ENCODE data around the gene POLR3K. TPM values are rescaled to one million over a fixed set of nuclear protein-coding genes. Genes with fewer than 3 reads are reported as not detected.

The POLR3K gene
- polyA plus RNA-seq, 1 of the 3 experiments (the other 2 are of a cell fraction): 54.5 TPM

DNA sequence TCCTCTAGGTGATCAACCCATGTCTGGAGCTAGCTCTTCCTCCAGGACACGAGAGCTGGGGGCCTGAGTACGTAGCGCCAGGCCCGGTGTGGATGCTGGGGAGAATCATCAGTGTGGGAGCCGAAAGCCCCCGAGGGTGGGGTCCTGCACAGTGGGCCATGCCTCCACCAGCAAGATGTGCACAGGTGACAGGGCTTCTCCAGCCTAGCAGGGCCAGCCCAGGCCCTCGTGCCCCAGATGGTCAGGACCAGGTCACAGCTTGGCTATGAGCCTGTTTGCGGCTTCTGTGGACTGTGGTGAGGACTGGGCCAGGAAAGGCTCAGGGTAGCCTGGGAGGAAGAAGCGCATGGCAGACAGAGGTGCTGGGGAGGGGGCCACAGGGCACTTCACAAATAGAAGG is 32.5 kb upstream of the POLR3K start:
- peaks cover 2 to 17% of the 10 kb centered on the region in 2 experiments; a peak in 3 of 4 replicates for H3K4me1 ChIP-seq (ENCODE audit: control insufficient read depth in 1 of 2, insufficient read depth in 2 of 2, low read depth in 1 of 2, low read length in 1 of 2)
- peaks cover 20% of the 10 kb centered on the region for H3F3A ChIP-seq (replicated peaks; ENCODE audit: insufficient read depth)
- POLR2A ChIA-PET: no interaction called here
- H2AFZ ChIP-seq (ENCODE audit: low read depth): no peak overlapping the region
- H3K27ac ChIP-seq (ENCODE audit: low read depth in 2 of 2, low read length in 1 of 2): no peak overlapping the region
- H3K9me2 ChIP-seq: no peaks in the 10 kb centered on the region
- no peaks in the 10 kb centered on the region for H3K27me3 ChIP-seq (ENCODE audit: insufficient read depth)
- no peak for TF ChIP-seq MXI1 (IDR thresholded peaks at IDR 0.05; ENCODE audit: low read depth, low read length)
- no peak for TF ChIP-seq CHD2 (IDR thresholded peaks at IDR 0.05; ENCODE audit: low read length, partially characterized antibody)
- TF ChIP-seq, protein P1, sequence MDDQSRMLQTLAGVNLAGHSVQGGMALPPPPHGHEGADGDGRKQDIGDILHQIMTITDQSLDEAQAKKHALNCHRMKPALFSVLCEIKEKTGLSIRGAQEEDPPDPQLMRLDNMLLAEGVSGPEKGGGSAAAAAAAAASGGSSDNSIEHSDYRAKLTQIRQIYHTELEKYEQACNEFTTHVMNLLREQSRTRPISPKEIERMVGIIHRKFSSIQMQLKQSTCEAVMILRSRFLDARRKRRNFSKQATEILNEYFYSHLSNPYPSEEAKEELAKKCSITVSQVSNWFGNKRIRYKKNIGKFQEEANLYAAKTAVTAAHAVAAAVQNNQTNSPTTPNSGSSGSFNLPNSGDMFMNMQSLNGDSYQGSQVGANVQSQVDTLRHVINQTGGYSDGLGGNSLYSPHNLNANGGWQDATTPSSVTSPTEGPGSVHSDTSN (IDR thresholded peaks at IDR 0.05): no peak
- TF ChIP-seq SMC3 (IDR thresholded peaks at IDR 0.05; ENCODE audit: low read depth, low read length): no peak
- no peak for TF ChIP-seq RXRA (IDR thresholded peaks at IDR 0.05; ENCODE audit: borderline replicate concordance, low read depth)
- no peak for TF ChIP-seq NRF1 (IDR thresholded peaks at IDR 0.05; ENCODE audit: low read depth, low read length)
- TF ChIP-seq JUND (IDR thresholded peaks at IDR 0.05): no peak
- no peaks in the 10 kb centered on the region for H3K9me3 ChIP-seq
- H3K4me2 ChIP-seq: no peak overlapping the region
- 79% methylated on average over 8 of the region's 9 CpGs for WGBS (ENCODE audit: low lambda C conversion rate)
- no peak for DNase-seq
- H3K4me3 ChIP-seq (ENCODE audit: low read depth in 2 of 2, low read length in 1 of 2): no peak overlapping the region
- H3K36me3 ChIP-seq (replicated peaks in 1 of 2; ENCODE audit: control insufficient read depth in 1 of 2, insufficient read depth in 2 of 2, low read length in 1 of 2): peaks cover 4 to 45% of the 10 kb centered on the region in 2 experiments
- H3K9ac ChIP-seq: no peak overlapping the region
- peaks cover 4% of the 10 kb centered on the region; the same call in 1 of the 2 replicates for H3K79me2 ChIP-seq (ENCODE audit: insufficient read depth)
- H4K20me1 ChIP-seq (ENCODE audit: insufficient read depth): peaks cover 21% of the 10 kb centered on the region
- CTCF ChIA-PET: interaction anchor here (0.8 to 27.8 kb wide), 4 partner anchors 11 to 95 kb away, joined by 4 to 793 read pairs (median 26); partner anchors contain the start of genes HBQ1 and RHBDF1

DNA sequence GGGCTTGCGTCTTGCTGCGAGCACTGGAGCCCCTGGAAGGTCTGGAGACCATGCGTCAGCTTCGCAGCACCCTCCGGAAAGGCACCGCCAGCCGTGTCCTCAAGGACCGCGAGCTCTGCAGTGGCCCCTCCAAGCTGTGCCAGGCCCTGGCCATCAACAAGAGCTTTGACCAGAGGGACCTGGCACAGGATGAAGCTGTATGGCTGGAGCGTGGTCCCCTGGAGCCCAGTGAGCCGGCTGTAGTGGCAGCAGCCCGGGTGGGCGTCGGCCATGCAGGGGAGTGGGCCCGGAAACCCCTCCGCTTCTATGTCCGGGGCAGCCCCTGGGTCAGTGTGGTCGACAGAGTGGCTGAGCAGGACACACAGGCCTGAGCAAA is 32.0 kb upstream of the POLR3K start:
- Histone ChIP-seq H3K9me3 (no peaks in the 10 kb centered on the region), H3K4me3 (ENCODE audit: low read depth in 2 of 2, low read length in 1 of 2) (no peak overlapping the region), H3F3A (replicated peaks; ENCODE audit: insufficient read depth) (peaks cover 20% of the 10 kb centered on the region), H3K9ac (0 out of 2 replicates have a peak overlapping the region, but pooled peaks have one; percentile 22), H3K36me3 (replicated peaks in 1 of 2; ENCODE audit: control insufficient read depth in 1 of 2, insufficient read depth in 2 of 2, low read length in 1 of 2) (peaks cover 7 to 45% of the 10 kb centered on the region in 2 experiments), H3K79me2 (ENCODE audit: insufficient read depth) (peaks cover 4% of the 10 kb centered on the region; the same call in 1 of the 2 replicates), H3K4me1 (ENCODE audit: control insufficient read depth in 1 of 2, insufficient read depth in 2 of 2, low read depth in 1 of 2, low read length in 1 of 2) (peaks cover 2 to 17% of the 10 kb centered on the region in 2 experiments; a peak in 3 of 4 replicates), H3K9me2 (no peaks in the 10 kb centered on the region), H2AFZ (ENCODE audit: low read depth) (no peak overlapping the region), H3K4me2 (peak overlapping the region; percentile 56; the same call in 1 of the 2 replicates), H3K27ac (ENCODE audit: low read depth in 2 of 2, low read length in 1 of 2) (peak overlapping the region in 1 of 2 experiments; percentile 72; a peak in 2 of 4 replicates), H4K20me1 (ENCODE audit: insufficient read depth) (peaks cover 21% of the 10 kb centered on the region), H3K27me3 (ENCODE audit: insufficient read depth) (no peaks in the 10 kb centered on the region)
- WGBS (ENCODE audit: low lambda C conversion rate): 87% methylated on average over 14 of the region's 18 CpGs
- TF ChIP-seq GATA2 (CRISPR knock-in tag; IDR thresholded peaks at IDR 0.05) (no peak), TCF12 (IDR thresholded peaks at IDR 0.05) (no peak), RXRA (IDR thresholded peaks at IDR 0.05; ENCODE audit: borderline replicate concordance, low read depth) (no peak), RFX5 (IDR thresholded peaks at IDR 0.05; ENCODE audit: low read length) (no peak), CHD2 (IDR thresholded peaks at IDR 0.05; ENCODE audit: low read length, partially characterized antibody) (no peak), SIN3A (IDR thresholded peaks at IDR 0.05; ENCODE audit: borderline replicate concordance, low read depth, low read length) (no peak), TEAD4 (IDR thresholded peaks at IDR 0.05; ENCODE audit: borderline replicate concordance, insufficient read depth) (no peak), MEF2A (IDR thresholded peaks at IDR 0.05; ENCODE audit: borderline replicate concordance, low read depth) (no peak), POLR2AphosphoS5 (IDR thresholded peaks at IDR 0.05; ENCODE audit: low read depth, low read length) (no peak), FOXJ3 (CRISPR knock-in tag; IDR thresholded peaks at IDR 0.05) (no peak), JUND (IDR thresholded peaks at IDR 0.05) (no peak), EZH2phosphoT487 (IDR thresholded peaks at IDR 0.05; ENCODE audit: borderline replicate concordance, low read depth) (no peak), NFIC (IDR thresholded peaks at IDR 0.05; ENCODE audit: borderline replicate concordance) (no peak), SMC3 (IDR thresholded peaks at IDR 0.05; ENCODE audit: low read depth, low read length) (no peak)
- TF ChIP-seq, protein P2, sequence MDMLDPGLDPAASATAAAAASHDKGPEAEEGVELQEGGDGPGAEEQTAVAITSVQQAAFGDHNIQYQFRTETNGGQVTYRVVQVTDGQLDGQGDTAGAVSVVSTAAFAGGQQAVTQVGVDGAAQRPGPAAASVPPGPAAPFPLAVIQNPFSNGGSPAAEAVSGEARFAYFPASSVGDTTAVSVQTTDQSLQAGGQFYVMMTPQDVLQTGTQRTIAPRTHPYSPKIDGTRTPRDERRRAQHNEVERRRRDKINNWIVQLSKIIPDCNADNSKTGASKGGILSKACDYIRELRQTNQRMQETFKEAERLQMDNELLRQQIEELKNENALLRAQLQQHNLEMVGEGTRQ (IDR thresholded peaks at IDR 0.05; ENCODE audit: borderline replicate concordance, low read depth, low read length): no peak
- TF ChIP-seq, protein P3, sequence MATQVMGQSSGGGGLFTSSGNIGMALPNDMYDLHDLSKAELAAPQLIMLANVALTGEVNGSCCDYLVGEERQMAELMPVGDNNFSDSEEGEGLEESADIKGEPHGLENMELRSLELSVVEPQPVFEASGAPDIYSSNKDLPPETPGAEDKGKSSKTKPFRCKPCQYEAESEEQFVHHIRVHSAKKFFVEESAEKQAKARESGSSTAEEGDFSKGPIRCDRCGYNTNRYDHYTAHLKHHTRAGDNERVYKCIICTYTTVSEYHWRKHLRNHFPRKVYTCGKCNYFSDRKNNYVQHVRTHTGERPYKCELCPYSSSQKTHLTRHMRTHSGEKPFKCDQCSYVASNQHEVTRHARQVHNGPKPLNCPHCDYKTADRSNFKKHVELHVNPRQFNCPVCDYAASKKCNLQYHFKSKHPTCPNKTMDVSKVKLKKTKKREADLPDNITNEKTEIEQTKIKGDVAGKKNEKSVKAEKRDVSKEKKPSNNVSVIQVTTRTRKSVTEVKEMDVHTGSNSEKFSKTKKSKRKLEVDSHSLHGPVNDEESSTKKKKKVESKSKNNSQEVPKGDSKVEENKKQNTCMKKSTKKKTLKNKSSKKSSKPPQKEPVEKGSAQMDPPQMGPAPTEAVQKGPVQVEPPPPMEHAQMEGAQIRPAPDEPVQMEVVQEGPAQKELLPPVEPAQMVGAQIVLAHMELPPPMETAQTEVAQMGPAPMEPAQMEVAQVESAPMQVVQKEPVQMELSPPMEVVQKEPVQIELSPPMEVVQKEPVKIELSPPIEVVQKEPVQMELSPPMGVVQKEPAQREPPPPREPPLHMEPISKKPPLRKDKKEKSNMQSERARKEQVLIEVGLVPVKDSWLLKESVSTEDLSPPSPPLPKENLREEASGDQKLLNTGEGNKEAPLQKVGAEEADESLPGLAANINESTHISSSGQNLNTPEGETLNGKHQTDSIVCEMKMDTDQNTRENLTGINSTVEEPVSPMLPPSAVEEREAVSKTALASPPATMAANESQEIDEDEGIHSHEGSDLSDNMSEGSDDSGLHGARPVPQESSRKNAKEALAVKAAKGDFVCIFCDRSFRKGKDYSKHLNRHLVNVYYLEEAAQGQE (IDR thresholded peaks at IDR 0.05; ENCODE audit: low read depth, low read length): no peak
- TF ChIP-seq, protein P4, sequence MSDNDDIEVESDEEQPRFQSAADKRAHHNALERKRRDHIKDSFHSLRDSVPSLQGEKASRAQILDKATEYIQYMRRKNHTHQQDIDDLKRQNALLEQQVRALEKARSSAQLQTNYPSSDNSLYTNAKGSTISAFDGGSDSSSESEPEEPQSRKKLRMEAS (IDR thresholded peaks at IDR 0.05; ENCODE audit: low read depth): no peak
- ChIA-PET POLR2A (no interaction called here), CTCF (interaction anchor here (7.6 to 27.8 kb wide), 2 partner anchors 11 to 20 kb away, joined by 45 to 793 read pairs; partner anchors contain the start of gene RHBDF1)
- no peak for DNase-seq
